ENCODE measurements around the gene CTSC.

- TF ChIP-seq, protein P1, sequence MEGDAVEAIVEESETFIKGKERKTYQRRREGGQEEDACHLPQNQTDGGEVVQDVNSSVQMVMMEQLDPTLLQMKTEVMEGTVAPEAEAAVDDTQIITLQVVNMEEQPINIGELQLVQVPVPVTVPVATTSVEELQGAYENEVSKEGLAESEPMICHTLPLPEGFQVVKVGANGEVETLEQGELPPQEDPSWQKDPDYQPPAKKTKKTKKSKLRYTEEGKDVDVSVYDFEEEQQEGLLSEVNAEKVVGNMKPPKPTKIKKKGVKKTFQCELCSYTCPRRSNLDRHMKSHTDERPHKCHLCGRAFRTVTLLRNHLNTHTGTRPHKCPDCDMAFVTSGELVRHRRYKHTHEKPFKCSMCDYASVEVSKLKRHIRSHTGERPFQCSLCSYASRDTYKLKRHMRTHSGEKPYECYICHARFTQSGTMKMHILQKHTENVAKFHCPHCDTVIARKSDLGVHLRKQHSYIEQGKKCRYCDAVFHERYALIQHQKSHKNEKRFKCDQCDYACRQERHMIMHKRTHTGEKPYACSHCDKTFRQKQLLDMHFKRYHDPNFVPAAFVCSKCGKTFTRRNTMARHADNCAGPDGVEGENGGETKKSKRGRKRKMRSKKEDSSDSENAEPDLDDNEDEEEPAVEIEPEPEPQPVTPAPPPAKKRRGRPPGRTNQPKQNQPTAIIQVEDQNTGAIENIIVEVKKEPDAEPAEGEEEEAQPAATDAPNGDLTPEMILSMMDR (IDR thresholded peaks at IDR 0.05), result no peak
- TF ChIP-seq GABPA (IDR thresholded peaks at IDR 0.05; ENCODE audit: low read depth) (no peak), MXI1 (IDR thresholded peaks at IDR 0.05; ENCODE audit: low read depth, low read length) (no peak), POLR2AphosphoS5 (IDR thresholded peaks at IDR 0.05; ENCODE audit: low read depth, low read length) (no peak)
Measured at GRCh38 chr11:88359541-88359940, 22.0 kb upstream of the CTSC start.
